Mesenchymal stem cell (in vitro differentiated cells and primary cell): ENCODE results near the gene PRR36.

Source experiments
- DNase-seq: peaks from one replicate; pipeline ENCODE4 v3.0.0-alpha.2; 2013
- H2AFZ ChIP-seq: one replicate; pipeline ENCODE4 v1.6.1; 2013; ENCODE audit warnings: low read depth, mild to moderate bottlenecking, control low read depth, inconsistent platforms, low read length, moderate library complexity
- H2AK5ac ChIP-seq: 2 replicates; pipeline ENCODE4 v1.6.1; 2013; ENCODE audit warnings: low read length, moderate library complexity, mild to moderate bottlenecking, inconsistent platforms; ENCODE audit not compliant: severe bottlenecking
- H2BK120ac ChIP-seq: one replicate; pipeline ENCODE4 v1.6.1; 2013; ENCODE audit warnings: low read depth, mild to moderate bottlenecking, inconsistent platforms, low read length, moderate library complexity
- H2BK12ac ChIP-seq, 2 experiments: one replicate each; pipeline ENCODE4 v1.6.1; 2013; ENCODE audit warnings: inconsistent platforms in 2 of 2, low read length in 2 of 2, mild to moderate bottlenecking in 2 of 2, moderate library complexity in 2 of 2, control low read depth in 1 of 2
- H2BK15ac ChIP-seq: one replicate; pipeline ENCODE4 v1.6.1; 2013; ENCODE audit warnings: mild to moderate bottlenecking, low read depth, inconsistent platforms; ENCODE audit not compliant: poor library complexity, severe bottlenecking
- H2BK5ac ChIP-seq: 2 replicates; pipeline ENCODE4 v1.6.1; 2013; ENCODE audit warnings: low read depth, mild to moderate bottlenecking, low read length, control low read depth, inconsistent platforms; ENCODE audit not compliant: poor library complexity, severe bottlenecking
- H3K14ac ChIP-seq, 2 experiments: one replicate each; pipeline ENCODE4 v1.6.1; 2013; ENCODE audit warnings: inconsistent platforms in 2 of 2, low read length in 2 of 2, control low read depth in 1 of 2, mild to moderate bottlenecking in 1 of 2, moderate library complexity in 1 of 2
- H3K18ac ChIP-seq, 2 experiments: one replicate each; pipeline ENCODE4 v1.6.1; 2013; ENCODE audit warnings: inconsistent platforms in 2 of 2, low read length in 2 of 2, control low read depth in 1 of 2, low read depth in 1 of 2, mild to moderate bottlenecking in 1 of 2
- H3K23ac ChIP-seq, 2 experiments: one replicate each; pipeline ENCODE4 v1.6.1; 2013; ENCODE audit warnings: inconsistent platforms in 2 of 2, low read length in 2 of 2, mild to moderate bottlenecking in 2 of 2, moderate library complexity in 2 of 2, control low read depth in 1 of 2
- H3K27ac ChIP-seq: 2 replicates; pipeline ENCODE4 v1.5.1; 2013; ENCODE audit warnings: mild to moderate bottlenecking, moderate library complexity, low read length, control low read depth, inconsistent platforms; ENCODE audit not compliant: poor library complexity, severe bottlenecking
- H3K27me3 ChIP-seq, 2 experiments: 2 replicates each; pipeline versions ENCODE4 v1.6.1 to v1.7.0; 2013; ENCODE audit warnings: low read length in 2 of 2, mild to moderate bottlenecking in 2 of 2, moderate library complexity in 2 of 2, control low read depth in 1 of 2, inconsistent platforms in 1 of 2; ENCODE audit not compliant: control insufficient read depth in 1 of 2, insufficient read depth in 1 of 2
- H3K36me3 ChIP-seq, 2 experiments: 2 replicates each; pipeline versions ENCODE4 v1.6.1 to v1.7.0; 2013; ENCODE audit warnings: low read length in 2 of 2, control low read depth in 1 of 2, inconsistent platforms in 1 of 2, low read depth in 1 of 2, mild to moderate bottlenecking in 1 of 2; ENCODE audit not compliant: insufficient read depth in 2 of 2, control insufficient read depth in 1 of 2
- H3K4ac ChIP-seq, 2 experiments: one replicate each; pipeline ENCODE4 v1.6.1; 2013; ENCODE audit warnings: inconsistent platforms in 2 of 2, low read length in 2 of 2, mild to moderate bottlenecking in 2 of 2, moderate library complexity in 2 of 2, control low read depth in 1 of 2, low read depth in 1 of 2
- H3K4me1 ChIP-seq: 2 replicates; pipeline ENCODE4 v1.6.1; 2013; ENCODE audit warnings: low read depth, low read length, control low read depth; ENCODE audit not compliant: control insufficient read depth, insufficient read depth
- H3K4me2 ChIP-seq: 2 replicates; pipeline ENCODE4 v1.6.1; 2013; ENCODE audit warnings: low read length, mild to moderate bottlenecking, inconsistent platforms; ENCODE audit not compliant: poor library complexity, severe bottlenecking
- H3K4me3 ChIP-seq, 2 experiments: 2 replicates each; pipeline versions ENCODE4 v1.5.1 to v1.7.0; 2013; ENCODE audit warnings: low read length in 2 of 2, mild to moderate bottlenecking in 2 of 2, control low read depth in 1 of 2, low read depth in 1 of 2; ENCODE audit not compliant: insufficient read depth in 1 of 2
- H3K79me1 ChIP-seq: replicated peaks from 2 replicates; pipeline ENCODE4 v1.6.1; 2013; ENCODE audit warnings: mild to moderate bottlenecking, control low read depth, low read length, inconsistent platforms; ENCODE audit not compliant: poor library complexity, severe bottlenecking
- H3K9ac ChIP-seq: 2 replicates; pipeline ENCODE4 v1.7.0; 2013; ENCODE audit warnings: mild to moderate bottlenecking, low read length, moderate library complexity
- H3K9me3 ChIP-seq: 2 replicates; pipeline ENCODE4 v1.7.0; 2013; ENCODE audit warnings: mild to moderate bottlenecking, low read length; ENCODE audit not compliant: control insufficient read depth
- H4K8ac ChIP-seq: one replicate; pipeline ENCODE4 v1.6.1; 2013; ENCODE audit warnings: inconsistent platforms, mild to moderate bottlenecking, low read length, moderate library complexity
- H4K91ac ChIP-seq: one replicate; pipeline ENCODE4 v1.6.1; 2013; ENCODE audit warnings: mild to moderate bottlenecking, low read length, inconsistent platforms
- WGBS: methylation state at CpG from one replicate; pipeline ENCODE4 v1.1.7; 2013; ENCODE audit warnings: mixed read lengths; 5-methylcytosine and 5-hydroxymethylcytosine counted together

Gene PRR36

GRCh38 chr19:7888145-7888825 is 14.1 kb upstream of the PRR36 start, which contains the start of gene LRRC8E:
LRRC8E (plus strand) TSS chr19:7888510; CDS start chr19:7895604, 7,094 bp downstream.
- 9% methylated on average over 49 of the region's 53 CpGs for WGBS
- Histone ChIP-seq H3K23ac (peak within 1 kb of the TSS in 1 of 2 experiments; percentile 35), H2BK120ac (peak within 1 kb of the TSS; percentile 82), H3K27ac (no peak within 1 kb of the TSS), H2BK12ac (peak within 1 kb of the TSS; percentile 35 to 72), H3K14ac (peak within 1 kb of the TSS in 1 of 2 experiments; percentile 71), H3K4me3 (peak within 1 kb of the TSS; percentile 79 to 89), H3K9me3 (no peaks in the 10 kb centered on the region), H3K4ac (peak within 1 kb of the TSS; percentile 71 to 87), H3K4me2 (peak within 1 kb of the TSS; percentile 76), H2AFZ (peak within 1 kb of the TSS; percentile 81), H3K36me3 (no peaks in the 10 kb centered on the region), H4K91ac (peak within 1 kb of the TSS; percentile 9), H3K18ac (peak within 1 kb of the TSS; percentile 80 to 91), H3K4me1 (peaks cover 22% of the 10 kb centered on the region), H2BK15ac (peak within 1 kb of the TSS; percentile 26), H3K9ac (peak within 1 kb of the TSS; percentile 90), H3K79me1 (peaks cover 21% of the 10 kb centered on the region), H2AK5ac (peak within 1 kb of the TSS; percentile 53), H4K8ac (peak within 1 kb of the TSS; percentile 75), H3K27me3 (peaks cover 0 to 5% of the 10 kb centered on the region in 2 experiments), H2BK5ac (peak within 1 kb of the TSS; percentile 61)
- peak; percentile 77 for DNase-seq

GRCh38 chr19:7887408-7888144 is 13.4 kb upstream of the PRR36 start:
- Histone ChIP-seq H3K4me3 (peak overlapping the region in 1 of 2 experiments; percentile 89), H3K14ac (no peak overlapping the region), H3K4me1 (peaks cover 23% of the 10 kb centered on the region), H3K4me2 (peak overlapping the region; percentile 76), H3K23ac (no peak overlapping the region), H4K8ac (peak overlapping the region; percentile 38), H3K4ac (peak overlapping the region in 1 of 2 experiments; percentile 71), H3K27me3 (peaks cover 0 to 5% of the 10 kb centered on the region in 2 experiments), H2BK5ac (no peak overlapping the region), H2AFZ (no peak overlapping the region), H2BK120ac (peak overlapping the region; percentile 82), H3K27ac (no peak overlapping the region), H2BK12ac (peak overlapping the region in 1 of 2 experiments; percentile 35), H4K91ac (peak overlapping the region; percentile 9), H3K9ac (no peak overlapping the region), H2AK5ac (no peak overlapping the region), H3K9me3 (no peaks in the 10 kb centered on the region), H3K79me1 (peaks cover 18% of the 10 kb centered on the region), H3K18ac (no peak overlapping the region), H3K36me3 (no peaks in the 10 kb centered on the region), H2BK15ac (no peak overlapping the region)
- no peak for DNase-seq
- 87% methylated on average over 14 of the region's 16 CpGs for WGBS

GRCh38 chr19:7885818-7886217 is 11.6 kb upstream of the PRR36 start:
- Histone ChIP-seq H2AK5ac (no peak overlapping the region), H3K18ac (no peak overlapping the region), H3K9ac (no peak overlapping the region), H3K9me3 (no peaks in the 10 kb centered on the region), H3K4ac (no peak overlapping the region), H3K4me2 (no peak overlapping the region), H3K23ac (no peak overlapping the region), H2BK12ac (no peak overlapping the region), H3K4me3 (no peak overlapping the region), H3K27ac (no peak overlapping the region), H4K91ac (no peak overlapping the region), H3K79me1 (peaks cover 9% of the 10 kb centered on the region), H4K8ac (no peak overlapping the region), H3K36me3 (no peaks in the 10 kb centered on the region), H2AFZ (no peak overlapping the region), H3K4me1 (peaks cover 13% of the 10 kb centered on the region), H3K27me3 (peaks cover 5% of the 10 kb centered on the region in 2 experiments), H2BK120ac (no peak overlapping the region), H2BK5ac (no peak overlapping the region), H3K14ac (no peak overlapping the region), H2BK15ac (no peak overlapping the region)
- no peak for DNase-seq
- 93% methylated on average over 5 of the region's 8 CpGs for WGBS
